Activated T-helper 9 cell treated with anti-CD3 and anti-CD28 coated beads, Interleukin-2, amount 50 U/mL, for 16 hours (primary cell): ENCODE measurements around the gene IFI6.
"Not testable (repeated sequence)": the region's sequence is repeated elsewhere in the genome, so short reads cannot be mapped to it uniquely, and the experiment has no call there.

Source experiments
- DNase-seq: peaks from one replicate; pipeline ENCODE4 v3.0.0-alpha.2; 2020; ENCODE audit warnings: low read depth

Gene IFI6, protein sequence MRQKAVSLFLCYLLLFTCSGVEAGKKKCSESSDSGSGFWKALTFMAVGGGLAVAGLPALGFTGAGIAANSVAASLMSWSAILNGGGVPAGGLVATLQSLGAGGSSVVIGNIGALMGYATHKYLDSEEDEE

GRCh38 chr1:27671964-27672749 lies at the start of gene IFI6:
TSS of gene IFI6 (minus strand) at chr1:27672192. CDS start at chr1:27669314, 2,878 bp downstream.
- DNase-seq = peak; percentile 61

- no peak for DNase-seq
These were observed 47.6 kb upstream of the IFI6 start for GRCh38 chr1:27719286-27720251.

- DNase-seq = no peak
These were observed 44.4 kb upstream of the IFI6 start for GRCh38 chr1:27716262-27716895.

GRCh38 chr1:27713869-27714513 lies 42.0 kb upstream of the IFI6 start:
- DNase-seq = no peak

DNA sequence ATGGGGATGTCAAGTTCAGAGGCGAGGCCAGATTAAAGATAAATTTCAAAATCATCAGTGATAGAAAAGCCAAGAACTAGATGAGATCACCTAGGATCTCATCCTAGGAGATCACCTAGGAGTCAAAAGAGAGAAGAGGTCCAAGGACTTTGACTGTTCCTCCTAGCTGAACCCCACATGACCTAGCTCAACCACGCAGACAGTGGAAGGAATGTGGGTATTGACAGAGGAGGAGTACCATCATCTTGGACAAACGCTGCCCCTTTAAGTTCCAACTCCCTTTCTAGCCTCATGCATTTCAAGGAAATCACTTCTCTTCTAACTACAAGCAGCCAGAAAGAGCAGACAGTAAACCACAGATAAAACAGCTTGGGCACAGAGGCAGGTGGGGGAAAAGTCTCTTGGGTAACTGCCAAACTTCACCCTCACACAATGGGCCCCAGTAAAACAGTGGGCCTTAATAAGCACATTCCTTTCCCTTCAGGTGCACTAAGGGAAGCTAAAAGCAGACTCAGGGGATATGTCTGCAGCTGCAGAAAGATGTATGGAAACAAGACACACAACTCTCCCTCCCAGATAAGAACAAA lies 41.2 kb upstream of the IFI6 start:
- DNase-seq = no peak

DNA sequence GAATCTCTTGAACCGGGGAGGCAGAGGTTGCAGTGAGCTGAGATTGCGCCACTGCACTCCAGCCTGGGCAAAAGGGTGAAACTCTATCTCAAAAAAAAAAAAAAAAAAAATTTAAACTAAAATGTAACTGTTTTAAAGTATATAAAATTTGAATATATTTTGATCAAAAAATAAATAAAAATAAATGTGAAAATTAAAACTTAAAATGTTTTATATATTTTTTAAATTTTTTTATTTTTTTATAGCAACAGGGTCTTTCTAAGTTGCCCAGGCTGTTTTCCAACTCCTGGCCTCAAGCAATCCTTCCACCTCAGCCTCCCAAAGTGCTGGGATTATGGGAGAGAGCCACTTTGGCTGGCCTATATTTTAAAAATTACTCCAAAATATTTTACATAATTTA lies 38.6 kb upstream of the IFI6 start:
- no peak for DNase-seq

- DNase-seq = no peak
These were observed 33.6 kb upstream of the IFI6 start for GRCh38 chr1:27705545-27705944.

DNA sequence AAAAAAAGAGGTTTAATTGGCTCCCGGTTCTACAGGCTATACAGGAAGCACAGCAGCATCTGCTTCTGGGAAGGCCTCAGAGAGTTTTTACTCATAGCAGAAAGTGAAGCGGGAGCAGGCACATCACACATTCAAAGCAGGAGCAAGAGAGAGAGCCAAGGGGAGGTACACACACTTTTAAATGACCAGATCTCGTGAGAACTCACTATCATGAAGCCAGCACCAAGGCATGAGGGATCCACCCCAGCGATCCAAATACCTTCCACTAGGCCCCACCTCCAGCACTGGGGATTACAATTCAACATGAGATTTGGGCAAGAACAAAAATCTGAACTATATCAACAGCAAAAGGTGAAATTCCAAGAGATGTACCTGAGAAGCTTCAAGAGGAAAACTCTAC lies 33.0 kb upstream of the IFI6 start:
- DNase-seq = no peak

DNA sequence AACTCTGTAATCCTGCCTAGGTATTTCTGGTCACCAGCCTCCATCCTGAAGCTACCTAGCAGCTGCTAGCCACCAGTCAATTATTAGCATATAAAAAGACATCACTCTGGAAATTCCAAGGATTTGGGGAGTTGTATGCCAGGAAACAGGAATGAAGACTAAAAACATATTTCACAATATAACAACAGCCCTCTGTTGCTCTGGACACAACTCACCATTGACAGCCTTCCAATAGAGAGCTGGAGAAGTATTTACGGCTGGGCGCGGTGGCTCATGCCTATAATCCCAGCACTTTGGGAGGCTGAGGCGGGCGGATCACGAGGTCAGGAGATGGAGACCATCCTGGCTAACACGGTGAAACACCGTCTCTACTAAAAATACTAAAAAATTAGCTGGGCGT lies 24.8 kb upstream of the IFI6 start:
- DNase-seq = not testable (repeated sequence)

DNA sequence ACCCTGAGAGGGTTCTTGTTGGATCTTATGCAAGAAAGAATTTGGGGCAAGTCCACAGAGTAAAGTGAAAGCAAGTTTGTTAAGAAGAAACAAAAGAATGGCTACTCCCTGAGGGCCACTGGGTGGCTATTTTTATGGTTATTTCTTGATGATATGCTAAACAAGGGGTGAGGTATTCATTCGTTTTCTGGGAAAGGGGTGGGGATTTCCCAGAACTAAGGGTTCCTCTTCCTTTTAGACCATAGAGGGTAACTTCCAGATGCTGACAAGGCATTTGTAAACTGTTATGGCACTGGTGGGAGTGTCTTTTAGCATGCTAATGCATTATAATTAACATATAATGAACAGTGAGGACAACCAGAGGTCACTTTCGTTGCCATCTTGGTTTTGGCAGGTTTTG lies 18.2 kb upstream of the IFI6 start:
- no peak for DNase-seq

DNA sequence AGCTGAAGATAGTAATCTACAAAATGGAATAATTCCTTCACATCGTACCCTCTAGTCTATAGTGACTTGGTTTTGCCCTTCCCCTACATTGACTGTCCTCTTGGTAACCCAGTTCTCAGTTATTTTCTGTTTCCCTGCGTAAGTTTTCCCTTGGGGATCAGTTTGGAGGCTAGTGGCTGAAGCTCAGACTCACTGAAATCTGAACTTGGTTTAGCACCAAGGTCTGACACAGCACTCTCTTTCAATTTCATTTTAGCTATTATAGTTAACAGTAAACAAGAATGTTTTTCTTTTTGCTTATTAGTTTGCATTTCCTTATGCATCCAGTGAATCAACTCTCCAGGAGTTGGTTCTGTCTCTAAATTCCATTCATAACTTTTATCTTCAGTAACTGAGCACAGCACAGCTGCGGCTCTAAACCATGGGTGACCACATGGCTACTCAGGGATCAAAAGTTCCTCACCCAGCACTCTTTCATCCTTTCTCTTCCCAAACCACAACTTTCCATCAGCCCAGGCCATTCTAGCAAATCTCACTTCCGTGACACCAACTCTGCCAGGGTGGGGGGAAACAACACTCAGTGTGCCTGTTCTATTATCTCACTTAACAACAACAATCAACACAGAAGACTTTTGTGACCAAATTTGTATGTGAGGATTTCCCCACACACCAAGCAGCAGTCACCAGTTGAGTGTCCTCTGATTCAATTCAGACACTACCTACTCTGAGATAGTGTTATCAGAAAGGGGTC lies 17.6 kb upstream of the IFI6 start:
- DNase-seq = no peak

DNA sequence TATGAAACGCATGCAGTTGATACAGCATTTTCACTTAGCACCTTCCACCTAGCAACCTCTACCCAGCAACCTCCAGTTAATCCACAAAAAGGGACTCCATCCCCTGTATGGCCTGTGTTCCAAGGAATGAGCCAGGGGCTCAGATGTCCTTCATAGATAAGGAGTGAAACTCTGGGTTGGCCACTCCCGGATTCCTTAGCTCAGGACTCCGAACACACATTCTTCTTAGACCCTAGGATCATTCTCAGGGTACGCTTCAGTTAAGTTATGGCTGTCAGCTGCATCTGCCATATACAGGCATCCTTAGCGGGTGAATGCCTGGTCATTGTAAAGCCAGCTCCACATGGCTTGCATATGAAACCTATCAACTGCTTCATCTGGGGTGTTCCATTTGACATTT lies 15.9 kb upstream of the IFI6 start:
- no peak for DNase-seq

- no peak for DNase-seq
These were observed 14.4 kb upstream of the IFI6 start for GRCh38 chr1:27686223-27686990.

GRCh38 chr1:27684176-27684575 lies 12.2 kb upstream of the IFI6 start:
- no peak for DNase-seq

GRCh38 chr1:27682351-27682944 lies 10.5 kb upstream of the IFI6 start:
- no peak for DNase-seq

DNA sequence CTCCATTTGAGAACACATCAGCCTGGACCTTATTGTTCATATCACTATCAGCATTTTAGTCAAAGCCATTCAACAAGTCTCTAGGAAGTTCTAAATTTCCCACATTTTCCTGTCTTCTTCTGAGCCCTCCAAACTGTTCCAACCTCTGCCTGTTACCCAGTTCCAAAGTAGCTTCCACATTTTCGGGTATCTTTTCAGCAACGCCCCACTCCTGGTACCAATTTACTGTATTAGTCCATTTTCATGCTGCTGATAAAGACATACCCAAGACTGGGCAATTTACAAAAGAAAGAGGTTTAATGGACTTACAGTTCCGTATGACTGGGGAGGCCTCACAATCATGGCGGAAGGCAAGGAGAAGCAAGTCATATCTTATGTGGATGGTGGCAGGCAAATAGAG lies 9.6 kb upstream of the IFI6 start:
- DNase-seq = not testable (repeated sequence)

DNA sequence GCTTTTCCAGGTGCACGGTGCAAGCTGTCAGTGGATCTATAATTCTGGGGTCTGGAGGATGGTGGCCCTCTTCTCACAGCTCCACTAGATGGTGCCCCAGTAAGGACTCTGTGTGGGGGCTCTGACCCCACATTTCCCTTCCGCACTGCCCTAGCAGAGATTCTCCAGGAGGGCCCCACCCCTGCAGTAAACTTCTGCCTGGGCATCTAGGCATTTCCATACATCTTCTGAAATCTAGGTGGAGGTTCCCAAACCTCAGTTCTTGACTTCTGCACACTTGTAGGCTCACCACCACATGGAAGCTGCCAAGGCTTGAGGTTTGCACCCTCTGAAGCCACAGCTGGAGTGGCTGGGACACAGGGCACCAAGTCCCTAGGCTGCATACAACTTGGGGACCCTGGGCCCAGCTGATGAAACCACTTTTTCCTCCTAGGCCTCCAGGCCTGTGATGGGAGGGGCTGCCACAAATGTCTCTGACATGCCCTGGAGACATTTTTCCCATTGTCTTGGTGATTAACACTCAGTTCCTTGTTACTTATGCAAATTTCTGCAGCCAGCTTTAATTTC lies 8.3 kb upstream of the IFI6 start:
- DNase-seq = not testable (repeated sequence)

DNA sequence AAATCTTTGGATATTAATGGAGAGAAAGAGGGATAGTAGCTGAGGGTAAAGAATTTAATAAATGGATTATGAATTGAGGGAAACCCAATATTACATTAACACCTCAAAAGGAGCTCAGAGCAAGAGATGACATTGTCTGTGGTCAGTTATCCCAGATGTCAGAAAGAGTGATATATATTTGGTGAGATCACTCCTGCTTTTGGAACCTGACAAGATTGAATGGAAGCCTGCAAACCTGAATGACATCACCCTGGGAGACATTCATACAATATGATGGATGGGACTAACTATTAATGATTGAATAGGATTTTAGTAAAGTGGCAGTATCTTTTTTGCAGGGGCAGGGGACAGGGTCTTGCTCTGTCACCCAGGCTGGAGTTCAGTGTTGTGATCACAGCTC lies 6.8 kb upstream of the IFI6 start:
- DNase-seq = no peak

DNA sequence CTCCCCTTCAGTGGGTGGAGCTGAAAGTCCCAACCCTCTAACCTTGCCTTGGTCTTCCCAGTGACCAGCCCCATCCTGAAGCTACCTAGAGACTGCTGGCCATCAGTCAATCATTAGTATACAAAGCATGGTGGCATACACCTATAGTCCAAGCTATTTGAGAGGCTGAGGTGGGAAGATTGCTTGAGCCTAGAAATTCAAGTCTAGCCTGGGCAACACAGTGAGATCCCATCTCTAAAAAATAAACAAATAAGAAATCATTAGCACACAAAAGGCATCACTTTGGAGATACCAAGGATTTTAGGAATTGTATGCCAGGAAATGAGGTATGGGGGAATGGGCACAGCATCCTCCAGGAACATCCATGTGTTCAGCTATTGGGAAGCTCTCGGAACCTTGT lies 4.4 kb upstream of the IFI6 start:
- DNase-seq = no peak
